Activated T-helper 2 cell treated with anti-CD3 and anti-CD28 coated beads, Interferon-gamma antibody, Interleukin-2, Interleukin-4, amounts not matched to agents 10 μg/mL and 5 μg/mL and 100 μg/mL, durations not matched to agents 14 hours and 24 hours and 36 hours (primary cell): Measurements from ENCODE around the gene TYW1B. TPM values are rescaled to one million over a fixed set of nuclear protein-coding genes. Genes with fewer than 3 reads are reported as not detected.
"Not testable (repeated sequence)": the region's sequence is repeated elsewhere in the genome, so short reads cannot be mapped to it uniquely, and the experiment has no call there.

Experiments
- DNase-seq: peaks from one replicate; pipeline ENCODE4 v3.0.0; 2021; ENCODE audit warnings: low spot score
- H3K27ac Mint-ChIP-seq: one replicate; pipeline ENCODE4 v1.8.0; 2021; ENCODE audit warnings: mixed read lengths
- H3K27me3 Mint-ChIP-seq: one replicate; pipeline ENCODE4 v1.8.0; 2021; ENCODE audit warnings: low read depth, mixed read lengths
- H3K36me3 Mint-ChIP-seq: one replicate; pipeline ENCODE4 v1.8.0; 2021; ENCODE audit warnings: low read depth, mixed read lengths
- H3K4me1 Mint-ChIP-seq: one replicate; pipeline ENCODE4 v1.8.0; 2021; ENCODE audit warnings: low read depth, mixed read lengths
- H3K4me3 Mint-ChIP-seq: one replicate; pipeline ENCODE4 v1.8.0; 2021; ENCODE audit warnings: low read depth, mild to moderate bottlenecking, moderate library complexity, mixed read lengths
- H3K9me3 Mint-ChIP-seq: one replicate; pipeline ENCODE4 v1.8.0; 2021; ENCODE audit warnings: mixed read lengths
- intact Hi-C: fragments of 100-400 bp; cut with micrococcal nuclease; formaldehyde crosslinking; loops from one replicate; pipeline ENCODE4 v1.15.1; 2023
- total RNA-seq: library from RNA; stranded (reverse); gene quantifications from 2 replicates; pipeline ENCODE4 v1.2.3, GENCODE V29; 2022

Gene TYW1B
- total RNA-seq, 1 donor from 2014 or later = 3.6 TPM

DNA sequence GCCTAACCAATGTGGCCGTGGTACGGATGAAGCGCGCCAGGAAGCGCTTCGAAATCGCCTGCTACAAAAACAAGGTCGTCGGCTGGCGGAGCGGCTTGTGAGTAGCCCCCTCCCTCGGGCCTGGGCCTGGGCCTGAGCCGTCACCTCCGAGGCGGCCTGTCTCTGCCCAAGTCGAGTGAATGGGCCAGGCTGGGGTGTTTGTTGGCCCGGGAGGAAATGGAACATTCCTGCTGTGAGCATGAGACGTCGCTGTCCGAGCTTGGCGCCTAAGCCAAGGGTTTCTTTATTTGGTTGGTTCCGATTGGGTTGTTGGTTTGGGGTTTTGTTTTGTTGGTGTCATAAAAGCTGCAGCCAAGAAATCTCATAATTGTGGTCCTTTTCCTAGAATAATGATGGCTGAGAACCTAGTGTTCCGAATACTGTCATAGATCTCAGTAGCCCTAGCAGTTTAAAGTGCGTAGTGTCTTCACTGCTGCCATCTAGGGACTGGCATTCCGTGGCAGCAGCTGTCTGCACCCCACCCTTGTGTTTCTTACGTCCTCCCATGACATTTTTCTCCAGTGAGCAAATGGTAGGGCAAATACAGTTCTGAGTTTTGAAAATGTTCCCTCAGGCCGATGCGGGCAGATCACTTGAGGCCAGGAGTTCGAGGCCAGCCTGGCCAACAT, 1.8 kb upstream of the TYW1B start:
- Mint-ChIP-seq H3K4me1 (peaks cover 20% of the 10 kb centered on the region), H3K36me3 (peaks cover 39% of the 10 kb centered on the region), H3K4me3 (peak overlapping the region; percentile 99), H3K27ac (peak overlapping the region; percentile 95)
- DNase-seq = peak; percentile 36
- not testable (repeated sequence) for H3K9me3 Mint-ChIP-seq, H3K27me3 Mint-ChIP-seq
- intact Hi-C loops = loop anchor here (5.0 kb wide), 1 partner anchor 92 kb away; no protein-coding TSS in a partner anchor

DNA sequence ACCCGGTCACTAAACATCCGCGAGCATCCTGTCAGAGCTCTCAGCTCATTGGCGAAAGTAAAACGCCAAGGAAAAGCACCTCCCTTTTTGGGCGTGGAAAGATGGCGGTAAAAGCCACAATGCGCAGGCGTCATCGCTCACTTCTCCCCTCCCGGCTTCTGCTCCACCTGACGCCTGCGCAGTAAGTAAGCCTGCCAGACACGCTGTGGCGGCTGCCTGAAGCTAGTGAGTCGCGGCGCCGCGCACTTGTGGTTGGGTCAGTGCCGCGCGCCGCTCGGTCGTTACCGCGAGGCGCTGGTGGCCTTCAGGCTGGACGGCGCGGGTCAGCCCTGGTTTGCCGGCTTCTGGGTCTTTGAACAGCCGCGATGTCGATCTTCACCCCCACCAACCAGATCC, 1.3 kb upstream of the TYW1B start:
- H3K27me3 Mint-ChIP-seq, H3K9me3 Mint-ChIP-seq: not testable (repeated sequence)
- peak overlapping the region; percentile 95 for H3K27ac Mint-ChIP-seq
- intact Hi-C loops = loop anchor here (5.0 kb wide), 1 partner anchor 93 kb away; no protein-coding TSS in a partner anchor
- peak overlapping the region; percentile 99 for H3K4me3 Mint-ChIP-seq
- peaks cover 20% of the 10 kb centered on the region for H3K4me1 Mint-ChIP-seq
- H3K36me3 Mint-ChIP-seq = peaks cover 33% of the 10 kb centered on the region
- peak; percentile 96 for DNase-seq

DNA sequence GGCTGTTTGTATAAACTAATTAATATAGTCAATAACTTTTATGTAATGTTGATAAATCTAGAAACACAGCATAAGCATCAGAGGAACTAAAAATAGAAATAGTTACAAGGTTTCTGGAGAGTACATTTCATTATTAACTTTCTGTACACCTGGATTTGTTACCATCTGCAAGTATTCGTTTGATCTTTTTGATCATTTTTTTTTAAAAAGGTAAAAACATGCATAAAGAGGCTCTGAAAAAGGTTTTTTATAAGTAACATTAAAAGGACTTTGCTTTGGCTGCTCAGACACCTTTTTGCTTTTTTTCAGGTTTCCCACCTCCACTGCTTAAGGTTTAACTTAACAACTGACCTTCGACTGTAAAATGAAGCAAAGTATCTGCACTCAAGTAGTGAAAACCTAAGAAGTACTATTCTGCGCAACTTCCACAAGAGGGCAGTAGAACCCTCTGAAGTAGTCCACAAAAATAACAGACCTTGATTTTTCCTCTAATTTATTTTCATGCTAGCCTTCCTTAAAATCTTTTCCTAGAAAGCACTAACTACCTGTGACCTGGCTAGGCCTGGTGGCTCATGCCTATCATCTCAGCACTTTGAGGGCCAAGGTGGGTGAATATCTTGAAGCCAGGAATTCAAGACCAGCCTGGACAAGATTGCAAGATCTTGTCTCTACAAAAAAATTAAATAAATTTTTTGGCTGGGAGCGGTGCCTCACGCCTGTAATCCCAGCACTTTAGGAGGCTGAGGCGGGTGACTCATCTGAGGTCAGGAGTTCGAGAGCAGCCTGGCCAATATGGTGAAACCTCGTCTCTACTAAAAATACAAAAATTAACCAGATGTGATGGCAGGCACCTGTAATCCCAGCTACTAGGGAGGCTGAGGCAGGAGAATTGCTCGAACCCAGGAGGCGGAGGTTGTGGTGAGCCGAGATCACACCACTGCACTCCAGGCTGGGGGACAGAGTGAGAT, 4.0 kb downstream of the TYW1B start:
- H3K27ac Mint-ChIP-seq, H3K36me3 Mint-ChIP-seq, intact Hi-C loops, H3K4me3 Mint-ChIP-seq, H3K4me1 Mint-ChIP-seq, H3K27me3 Mint-ChIP-seq, H3K9me3 Mint-ChIP-seq, DNase-seq: not testable (repeated sequence)

DNA sequence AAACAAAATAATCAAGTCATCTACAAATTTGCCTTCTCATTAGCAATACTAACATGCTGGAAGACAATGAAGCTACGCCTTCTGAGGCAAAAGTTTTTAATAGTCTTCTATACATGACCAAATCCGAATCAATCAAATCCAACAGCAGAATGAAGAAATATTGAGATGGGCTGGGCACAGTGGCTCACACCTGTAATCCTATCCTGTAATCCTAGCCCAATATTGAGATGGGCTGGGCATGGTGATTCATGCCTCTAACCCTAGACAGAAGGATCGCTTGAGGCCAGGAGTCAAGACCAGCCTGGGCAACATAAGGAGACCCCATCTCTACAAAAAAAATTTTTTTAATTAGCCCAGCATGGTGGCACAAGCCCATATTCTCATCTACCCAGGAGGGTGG, 5.5 kb downstream of the TYW1B start:
- H3K27me3 Mint-ChIP-seq, H3K9me3 Mint-ChIP-seq, intact Hi-C loops, H3K27ac Mint-ChIP-seq, H3K4me3 Mint-ChIP-seq, DNase-seq: not testable (repeated sequence)
- Mint-ChIP-seq H3K36me3 (peaks cover 12% of the 10 kb centered on the region), H3K4me1 (peaks cover 13% of the 10 kb centered on the region)

DNA sequence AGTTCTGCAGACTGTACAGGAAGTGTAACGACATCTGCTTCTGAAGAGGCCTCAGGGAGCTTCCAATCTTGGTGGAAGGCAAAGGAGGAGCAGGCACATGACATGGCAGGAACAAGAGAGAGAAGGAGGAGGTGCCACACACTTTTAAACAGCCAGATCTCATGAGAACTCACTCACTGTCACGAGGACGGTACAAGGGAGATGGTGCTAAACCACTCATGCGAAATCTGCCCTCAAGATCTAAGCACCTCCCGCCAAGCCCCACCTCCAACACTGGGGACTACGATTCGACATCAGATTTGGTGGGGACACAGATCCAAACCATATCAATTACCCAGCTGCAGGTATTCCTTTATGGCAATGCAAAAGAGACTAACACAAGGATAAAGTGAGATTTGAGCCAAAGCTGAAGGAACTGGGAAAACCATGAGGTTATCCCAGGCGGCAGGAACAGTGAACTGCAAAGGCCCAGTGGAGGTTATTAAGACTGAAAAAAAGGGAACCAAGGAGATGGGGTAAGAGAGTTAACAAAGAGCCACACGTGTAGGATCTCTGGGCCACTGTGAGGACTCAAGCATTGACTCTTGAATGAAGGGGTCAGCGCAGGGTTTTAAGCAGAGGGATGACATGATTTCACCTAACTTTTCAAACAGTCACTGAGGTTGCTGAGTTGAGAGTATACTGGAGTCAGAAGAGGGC, 9.2 kb downstream of the TYW1B start:
- H3K4me3 Mint-ChIP-seq, H3K4me1 Mint-ChIP-seq, H3K27me3 Mint-ChIP-seq, H3K9me3 Mint-ChIP-seq, DNase-seq, intact Hi-C loops: not testable (repeated sequence)
- H3K36me3 Mint-ChIP-seq = peaks cover 20% of the 10 kb centered on the region
- peak overlapping the region; percentile 18 for H3K27ac Mint-ChIP-seq

DNA sequence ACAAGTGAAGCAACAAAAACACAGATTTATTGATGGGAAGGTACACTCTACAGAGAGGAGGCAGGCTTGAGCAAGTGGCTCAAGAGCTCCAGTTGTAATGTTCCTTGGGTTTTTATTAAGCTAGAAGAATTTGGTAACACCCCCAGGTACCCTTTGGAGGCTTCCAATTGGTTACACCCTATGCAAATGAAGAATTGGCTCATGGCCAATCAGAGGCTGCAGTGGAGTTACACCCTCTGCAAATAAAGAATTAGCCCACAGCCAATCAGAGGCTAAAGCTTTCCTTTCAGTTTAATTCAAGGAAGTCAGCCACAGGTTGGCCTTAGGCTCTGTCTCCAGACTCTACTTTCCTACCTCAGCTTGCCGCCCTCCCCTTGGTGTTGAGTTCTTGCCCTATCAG, 10.3 kb downstream of the TYW1B start:
- H3K4me3 Mint-ChIP-seq, H3K27me3 Mint-ChIP-seq, H3K9me3 Mint-ChIP-seq, H3K4me1 Mint-ChIP-seq, intact Hi-C loops, DNase-seq, H3K27ac Mint-ChIP-seq: not testable (repeated sequence)
- peaks cover 20% of the 10 kb centered on the region for H3K36me3 Mint-ChIP-seq

DNA sequence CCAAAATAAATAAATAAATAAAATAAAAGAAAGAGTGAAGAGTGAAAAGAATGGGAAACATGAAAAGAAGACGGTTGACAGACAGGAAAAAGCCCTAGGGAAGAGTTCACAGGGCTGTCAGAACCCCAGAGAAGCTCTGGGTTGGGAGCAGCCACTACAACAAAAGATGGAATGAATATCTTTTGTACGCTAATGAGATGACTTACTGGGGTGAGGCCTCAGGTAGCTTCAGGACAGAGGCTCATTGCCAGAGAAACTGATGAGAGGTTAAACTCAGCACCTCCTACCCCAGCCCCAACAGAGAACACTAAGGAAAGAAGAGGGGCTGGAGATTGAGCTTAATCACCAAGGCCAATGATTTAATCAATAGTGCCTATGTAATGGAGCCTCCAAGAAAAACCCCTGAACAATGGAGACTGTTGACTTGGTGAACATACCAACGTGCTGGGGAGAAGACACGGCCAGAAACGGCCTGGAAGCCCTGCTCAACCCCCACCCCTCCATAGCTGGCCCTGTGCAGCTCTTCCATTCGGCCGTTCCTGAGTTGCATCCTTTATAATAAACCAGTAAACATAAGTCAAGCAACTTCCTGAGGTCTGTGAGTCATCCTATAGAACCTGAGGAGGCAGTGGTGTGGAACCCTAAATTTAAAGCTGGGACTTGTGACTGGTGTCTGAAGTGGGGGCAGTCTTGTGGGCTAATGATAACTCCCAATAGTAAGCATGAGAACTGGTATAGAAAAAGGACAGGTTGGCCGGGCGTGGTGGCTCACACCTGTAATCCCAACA, 11.4 kb downstream of the TYW1B start:
- H3K27me3 Mint-ChIP-seq, H3K9me3 Mint-ChIP-seq, H3K27ac Mint-ChIP-seq, DNase-seq, intact Hi-C loops, H3K4me3 Mint-ChIP-seq, H3K4me1 Mint-ChIP-seq: not testable (repeated sequence)
- H3K36me3 Mint-ChIP-seq = peaks cover 20% of the 10 kb centered on the region

DNA sequence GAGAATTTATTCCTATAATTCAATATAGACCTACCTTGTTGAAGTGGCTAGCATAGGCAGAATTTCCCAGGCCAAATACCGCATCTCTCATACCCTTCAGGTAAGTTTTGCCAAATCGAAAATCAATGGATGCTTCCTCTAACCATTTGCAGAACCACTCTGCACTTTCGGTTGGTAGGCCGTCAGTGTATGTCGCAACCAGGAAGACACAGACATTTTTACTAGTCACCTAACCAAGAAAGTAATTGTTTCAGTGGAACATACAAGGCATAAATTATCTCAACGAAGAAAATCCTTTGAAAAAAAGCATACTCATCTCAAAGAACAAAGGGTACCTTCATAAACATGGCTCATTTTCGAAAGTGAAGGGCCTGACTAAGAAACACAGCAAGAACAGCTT, 17.6 kb downstream of the TYW1B start:
- H3K4me1 Mint-ChIP-seq, H3K27me3 Mint-ChIP-seq, H3K27ac Mint-ChIP-seq, DNase-seq, H3K9me3 Mint-ChIP-seq, H3K4me3 Mint-ChIP-seq, intact Hi-C loops: not testable (repeated sequence)
- peaks cover 20% of the 10 kb centered on the region for H3K36me3 Mint-ChIP-seq

DNA sequence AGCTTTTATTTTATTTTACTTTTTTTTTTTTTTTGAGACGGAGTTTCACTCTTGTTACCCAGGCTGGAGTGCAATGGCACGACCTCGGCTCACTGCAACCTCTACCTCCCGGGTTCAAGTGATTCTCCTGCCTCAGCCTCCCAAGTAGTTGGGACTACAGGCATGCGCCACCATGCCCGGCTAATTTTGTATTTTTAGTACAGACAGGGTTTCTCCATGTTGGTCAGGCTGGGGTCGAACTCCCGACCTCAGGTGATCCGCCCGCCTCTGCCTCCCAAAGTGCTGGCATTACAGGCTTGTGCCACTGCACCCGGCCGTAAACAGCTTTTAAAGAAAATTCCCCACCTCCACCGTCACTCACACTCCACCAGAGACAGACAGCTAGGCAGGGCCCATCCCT, 19.5 kb downstream of the TYW1B start:
- H3K4me3 Mint-ChIP-seq, H3K27me3 Mint-ChIP-seq, H3K9me3 Mint-ChIP-seq, H3K4me1 Mint-ChIP-seq, H3K27ac Mint-ChIP-seq, DNase-seq, intact Hi-C loops: not testable (repeated sequence)
- H3K36me3 Mint-ChIP-seq = peaks cover 22% of the 10 kb centered on the region

DNA sequence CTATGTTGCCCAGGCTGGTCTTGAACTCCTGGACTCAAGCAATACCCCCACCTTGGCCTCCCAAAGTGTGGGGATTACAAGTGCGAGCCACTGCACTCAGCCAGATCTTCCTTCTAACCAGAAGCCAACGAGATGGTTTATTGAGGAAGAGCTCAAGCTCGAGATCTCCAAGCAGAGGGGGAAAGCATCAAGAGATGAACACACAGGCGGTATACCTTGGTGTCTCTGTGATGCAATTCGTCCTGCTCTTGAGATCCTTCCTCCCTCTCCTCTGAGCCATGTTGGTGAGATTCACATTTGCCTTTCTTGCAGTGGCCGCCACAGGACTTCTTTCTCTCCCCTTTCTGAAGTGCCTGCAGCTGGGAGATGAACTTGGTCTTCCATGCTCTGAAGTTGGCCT, 21.1 kb downstream of the TYW1B start:
- H3K27me3 Mint-ChIP-seq, H3K4me1 Mint-ChIP-seq, DNase-seq, H3K9me3 Mint-ChIP-seq, intact Hi-C loops, H3K4me3 Mint-ChIP-seq, H3K27ac Mint-ChIP-seq: not testable (repeated sequence)
- H3K36me3 Mint-ChIP-seq = peaks cover 27% of the 10 kb centered on the region

DNA sequence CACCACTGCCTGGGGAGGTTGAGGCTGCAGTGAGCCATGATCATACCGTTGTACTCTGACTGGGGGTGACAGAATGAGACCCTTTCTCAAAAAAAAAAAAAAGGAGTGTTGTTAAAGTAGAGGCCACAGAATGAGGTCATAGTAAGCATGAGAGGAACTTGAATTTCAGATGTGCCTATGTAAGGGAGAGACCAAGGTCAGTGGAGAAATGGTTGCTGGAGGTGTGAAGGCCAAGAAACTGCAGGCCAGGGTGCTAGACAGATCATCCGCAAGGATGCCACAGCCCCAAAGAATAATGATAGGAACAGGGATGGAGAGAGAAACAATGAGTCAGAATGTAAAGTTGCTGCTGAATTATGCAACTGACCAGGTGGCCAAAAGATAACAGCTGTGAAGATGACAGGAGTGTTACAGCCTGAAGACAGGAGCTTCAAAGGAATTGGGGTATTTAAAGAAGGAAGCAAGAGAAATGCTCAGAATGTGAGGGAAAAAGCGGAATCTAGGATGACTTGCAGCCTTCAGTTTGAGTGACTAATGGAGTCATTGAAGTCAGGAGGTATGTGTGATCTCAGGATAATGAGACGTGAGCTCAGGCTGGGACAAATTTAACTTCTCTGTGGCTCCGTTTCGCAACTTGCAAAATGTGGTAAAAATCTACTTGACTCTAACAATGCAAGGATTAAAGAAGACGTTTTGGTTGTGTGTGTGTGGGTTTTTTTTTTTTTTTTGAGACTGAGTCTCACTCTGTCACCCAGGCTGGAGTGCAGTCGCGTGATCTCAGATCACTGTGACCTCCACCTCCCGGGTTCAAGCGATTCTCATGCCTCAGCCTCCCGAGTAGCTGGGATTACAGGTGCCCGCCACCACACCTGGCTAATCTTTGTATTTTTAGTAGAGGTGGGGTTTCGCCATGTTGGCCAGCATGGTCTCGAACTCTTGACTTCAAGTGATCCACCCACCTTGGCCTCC, 22.2 kb downstream of the TYW1B start:
- Mint-ChIP-seq H3K36me3 (peaks cover 28% of the 10 kb centered on the region), H3K27ac (peak overlapping the region; percentile 20), H3K27me3 (no peaks in the 10 kb centered on the region), H3K4me3 (no peak overlapping the region), H3K9me3 (no peaks in the 10 kb centered on the region), H3K4me1 (no peaks in the 10 kb centered on the region)
- no peak for DNase-seq
- intact Hi-C loops = no loop called here
